Measurements from ENCODE around the gene CYBC1.

DNA sequence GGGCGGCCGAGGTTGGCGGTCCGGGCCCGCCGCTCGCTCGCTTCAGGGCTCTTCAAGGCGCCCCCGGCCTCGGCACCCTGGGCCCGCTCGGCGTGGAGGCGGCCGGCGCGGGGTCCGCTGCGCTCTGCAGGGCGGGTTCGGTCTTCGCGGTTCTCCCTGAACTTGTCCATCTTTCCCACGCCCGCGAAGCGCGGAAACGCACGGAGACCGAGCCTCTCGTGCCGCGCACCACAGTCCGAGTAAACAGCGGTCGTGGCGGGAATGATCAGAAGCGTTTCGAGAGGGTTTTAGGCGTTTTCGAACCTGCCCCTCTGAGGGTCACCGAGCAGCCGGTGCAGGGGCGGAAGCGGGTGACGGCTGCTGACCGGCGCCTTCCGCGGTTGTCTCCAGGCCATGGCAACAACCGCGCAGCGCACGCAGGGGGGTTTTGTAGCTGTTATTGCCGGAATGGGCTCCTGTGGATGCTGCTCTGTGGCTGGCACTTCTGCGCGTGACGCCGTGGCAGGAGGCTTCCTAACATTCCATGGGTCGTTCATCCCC is 8.4 kb upstream of the CYBC1 start:
- TF ChIP-seq ATF1 (CRISPR knock-in tag; IDR thresholded peaks at IDR 0.05) (no peak), NR2C2 (CRISPR knock-in tag; IDR thresholded peaks at IDR 0.05) (no peak), ELF4 (CRISPR knock-in tag; IDR thresholded peaks at IDR 0.05; ENCODE audit: low read depth) (no peak)
- TF ChIP-seq, protein P1, sequence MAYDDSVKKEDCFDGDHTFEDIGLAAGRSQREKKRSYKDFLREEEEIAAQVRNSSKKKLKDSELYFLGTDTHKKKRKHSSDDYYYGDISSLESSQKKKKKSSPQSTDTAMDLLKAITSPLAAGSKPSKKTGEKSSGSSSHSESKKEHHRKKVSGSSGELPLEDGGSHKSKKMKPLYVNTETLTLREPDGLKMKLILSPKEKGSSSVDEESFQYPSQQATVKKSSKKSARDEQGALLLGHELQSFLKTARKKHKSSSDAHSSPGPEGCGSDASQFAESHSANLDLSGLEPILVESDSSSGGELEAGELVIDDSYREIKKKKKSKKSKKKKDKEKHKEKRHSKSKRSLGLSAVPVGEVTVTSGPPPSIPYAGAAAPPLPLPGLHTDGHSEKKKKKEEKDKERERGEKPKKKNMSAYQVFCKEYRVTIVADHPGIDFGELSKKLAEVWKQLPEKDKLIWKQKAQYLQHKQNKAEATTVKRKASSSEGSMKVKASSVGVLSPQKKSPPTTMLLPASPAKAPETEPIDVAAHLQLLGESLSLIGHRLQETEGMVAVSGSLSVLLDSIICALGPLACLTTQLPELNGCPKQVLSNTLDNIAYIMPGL (CRISPR knock-in tag; IDR thresholded peaks at IDR 0.05): no peak; the same call in 1 of the 2 replicates
- TF ChIP-seq, protein P2, sequence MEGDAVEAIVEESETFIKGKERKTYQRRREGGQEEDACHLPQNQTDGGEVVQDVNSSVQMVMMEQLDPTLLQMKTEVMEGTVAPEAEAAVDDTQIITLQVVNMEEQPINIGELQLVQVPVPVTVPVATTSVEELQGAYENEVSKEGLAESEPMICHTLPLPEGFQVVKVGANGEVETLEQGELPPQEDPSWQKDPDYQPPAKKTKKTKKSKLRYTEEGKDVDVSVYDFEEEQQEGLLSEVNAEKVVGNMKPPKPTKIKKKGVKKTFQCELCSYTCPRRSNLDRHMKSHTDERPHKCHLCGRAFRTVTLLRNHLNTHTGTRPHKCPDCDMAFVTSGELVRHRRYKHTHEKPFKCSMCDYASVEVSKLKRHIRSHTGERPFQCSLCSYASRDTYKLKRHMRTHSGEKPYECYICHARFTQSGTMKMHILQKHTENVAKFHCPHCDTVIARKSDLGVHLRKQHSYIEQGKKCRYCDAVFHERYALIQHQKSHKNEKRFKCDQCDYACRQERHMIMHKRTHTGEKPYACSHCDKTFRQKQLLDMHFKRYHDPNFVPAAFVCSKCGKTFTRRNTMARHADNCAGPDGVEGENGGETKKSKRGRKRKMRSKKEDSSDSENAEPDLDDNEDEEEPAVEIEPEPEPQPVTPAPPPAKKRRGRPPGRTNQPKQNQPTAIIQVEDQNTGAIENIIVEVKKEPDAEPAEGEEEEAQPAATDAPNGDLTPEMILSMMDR (IDR thresholded peaks at IDR 0.05): no peak
- TF ChIP-seq, protein P3, sequence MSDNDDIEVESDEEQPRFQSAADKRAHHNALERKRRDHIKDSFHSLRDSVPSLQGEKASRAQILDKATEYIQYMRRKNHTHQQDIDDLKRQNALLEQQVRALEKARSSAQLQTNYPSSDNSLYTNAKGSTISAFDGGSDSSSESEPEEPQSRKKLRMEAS (CRISPR knock-in tag; IDR thresholded peaks at IDR 0.05): no peak

All from WTC11 (cell line).